Measurements from ENCODE around the gene NHSL2.

The NHSL2 gene

DNA sequence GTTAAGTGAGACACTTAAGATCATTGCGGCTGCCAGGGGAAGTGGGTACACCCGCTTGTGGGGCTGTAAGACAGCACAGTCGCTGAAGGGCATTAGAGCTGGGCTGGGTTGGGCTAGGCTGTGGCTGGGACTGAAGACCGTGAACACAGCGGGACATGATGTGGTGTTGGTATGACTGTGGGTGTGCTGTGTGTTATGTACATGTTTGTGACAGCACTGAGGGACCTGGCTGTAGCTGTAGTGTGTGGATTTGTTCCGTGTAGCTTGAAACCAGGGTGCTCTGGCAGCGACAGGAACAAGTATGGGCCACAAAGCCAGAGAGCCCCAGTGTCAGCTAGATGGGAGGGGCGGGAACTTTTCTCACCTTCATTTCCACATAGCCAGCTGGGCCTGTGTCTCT lies 82.1 kb downstream of the NHSL2 start:
- peak; percentile 67 for DNase-seq

DNA sequence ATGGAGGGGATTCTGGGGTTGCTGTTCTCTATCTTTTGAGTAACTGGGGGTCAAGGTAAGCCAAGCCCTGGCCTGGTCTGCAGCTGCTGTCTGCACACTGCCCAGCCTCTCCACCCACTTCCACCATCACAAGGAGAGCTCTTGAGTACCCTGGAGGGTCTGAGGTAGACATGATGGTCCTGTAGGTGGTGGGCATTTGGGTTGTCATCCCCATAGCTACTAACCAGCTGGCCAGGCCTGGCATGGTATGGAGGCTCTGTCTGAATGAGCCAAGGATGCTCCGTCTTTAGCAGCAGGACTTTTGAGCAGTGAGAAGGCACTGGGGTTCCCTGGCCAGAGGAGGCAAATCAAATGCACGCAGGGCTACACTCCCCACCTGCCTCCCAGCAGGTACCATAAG lies 82.7 kb downstream of the NHSL2 start:
- no peak for DNase-seq

DNA sequence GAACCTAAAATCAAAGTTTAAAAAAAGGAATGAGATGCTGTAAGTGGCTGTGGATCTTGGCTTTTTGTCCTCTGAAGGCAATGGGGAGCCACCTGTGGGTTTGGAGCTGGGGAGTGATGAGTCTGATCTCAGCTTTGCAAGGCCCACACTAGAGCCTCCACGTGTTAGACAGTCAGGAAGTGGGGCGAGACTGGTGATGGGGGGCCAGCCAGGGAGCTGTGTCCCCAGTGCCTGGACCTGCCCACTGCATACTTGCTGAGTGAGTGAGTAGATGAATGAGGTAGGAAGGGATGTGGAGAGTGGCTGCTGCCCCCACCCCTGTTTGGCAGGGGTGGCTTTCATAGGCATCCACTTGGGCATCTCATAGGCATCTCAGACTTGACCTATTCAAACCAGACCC lies 84.0 kb downstream of the NHSL2 start:
- no peak for DNase-seq

DNA sequence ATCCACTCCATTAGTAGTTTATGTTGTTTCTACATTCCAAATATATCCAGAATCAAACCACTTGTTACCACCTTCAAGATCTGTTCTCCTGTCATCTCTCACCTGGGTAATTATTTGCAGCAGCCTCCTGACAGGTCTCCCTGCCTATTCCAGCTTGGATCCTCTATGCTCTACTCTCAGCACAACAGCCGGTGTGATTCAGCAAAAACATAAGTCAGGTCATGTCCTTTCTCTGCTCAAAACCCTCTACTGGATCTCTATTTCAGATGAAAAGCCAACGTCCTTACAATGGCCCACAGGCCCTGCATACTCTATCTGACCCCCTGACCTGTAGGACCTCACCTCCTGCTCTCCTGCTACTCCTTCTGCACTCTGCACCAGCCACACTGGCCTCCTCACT lies 84.5 kb downstream of the NHSL2 start:
- no peak for DNase-seq

DNA sequence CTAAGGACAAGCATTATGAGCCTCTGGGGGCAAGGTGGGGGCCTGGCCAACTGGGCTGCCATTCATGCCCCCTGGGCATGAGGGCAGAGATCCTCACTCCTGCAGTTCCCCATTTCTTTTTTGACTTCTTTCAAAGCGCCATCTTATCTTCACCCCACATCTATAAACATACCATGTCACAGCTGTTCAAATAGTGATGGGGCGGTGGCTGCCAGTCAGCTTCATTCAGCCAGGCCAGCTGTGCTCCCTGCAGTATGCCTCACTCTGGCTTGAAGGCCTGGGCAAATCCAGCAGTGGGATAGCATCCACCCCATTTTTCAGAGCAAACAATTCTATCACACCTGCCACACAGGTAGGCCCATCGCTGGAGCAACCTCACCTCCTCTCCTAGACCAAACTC lies 85.5 kb downstream of the NHSL2 start:
- no peak for DNase-seq

DNA sequence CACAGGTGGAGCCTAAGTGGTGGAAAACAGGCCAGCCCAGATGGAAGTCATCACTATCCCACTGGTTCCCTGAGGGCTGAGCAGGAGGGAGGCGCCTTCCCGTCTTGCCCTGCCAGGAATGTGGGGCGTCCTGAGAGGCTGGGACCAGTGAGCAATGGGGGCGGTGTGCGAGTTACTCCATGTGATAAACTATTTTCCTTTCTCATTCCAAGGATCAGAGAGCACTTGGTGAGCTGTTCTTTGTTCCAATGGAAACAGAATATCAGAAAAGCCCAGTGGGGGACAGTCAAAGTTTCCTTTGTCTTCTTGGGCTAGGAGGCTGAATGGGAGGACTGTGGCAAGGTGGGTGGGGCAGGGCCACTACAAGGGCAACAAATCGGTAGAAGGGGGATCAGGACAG lies 86.2 kb downstream of the NHSL2 start:
- DNase-seq, result no peak

DNA sequence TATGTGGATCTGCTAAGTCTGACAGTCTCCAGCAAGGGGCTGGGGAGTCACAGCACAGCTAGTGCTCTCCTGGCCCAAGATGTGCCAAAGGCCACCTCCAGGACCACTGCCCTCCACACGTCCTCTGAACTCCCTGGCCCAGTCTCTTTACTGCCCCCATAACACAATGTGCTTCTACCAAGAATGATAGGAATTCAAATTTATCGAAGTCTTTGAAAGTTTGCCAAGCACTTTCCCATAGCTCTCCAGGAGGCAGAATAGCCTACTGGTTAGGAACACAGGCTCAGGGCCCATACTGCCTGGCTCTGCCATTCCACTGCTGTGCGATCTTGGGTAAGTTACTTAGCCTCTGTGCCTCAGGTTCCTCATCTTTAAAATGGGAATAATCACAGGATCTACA lies 86.7 kb downstream of the NHSL2 start:
- no peak for DNase-seq

DNA sequence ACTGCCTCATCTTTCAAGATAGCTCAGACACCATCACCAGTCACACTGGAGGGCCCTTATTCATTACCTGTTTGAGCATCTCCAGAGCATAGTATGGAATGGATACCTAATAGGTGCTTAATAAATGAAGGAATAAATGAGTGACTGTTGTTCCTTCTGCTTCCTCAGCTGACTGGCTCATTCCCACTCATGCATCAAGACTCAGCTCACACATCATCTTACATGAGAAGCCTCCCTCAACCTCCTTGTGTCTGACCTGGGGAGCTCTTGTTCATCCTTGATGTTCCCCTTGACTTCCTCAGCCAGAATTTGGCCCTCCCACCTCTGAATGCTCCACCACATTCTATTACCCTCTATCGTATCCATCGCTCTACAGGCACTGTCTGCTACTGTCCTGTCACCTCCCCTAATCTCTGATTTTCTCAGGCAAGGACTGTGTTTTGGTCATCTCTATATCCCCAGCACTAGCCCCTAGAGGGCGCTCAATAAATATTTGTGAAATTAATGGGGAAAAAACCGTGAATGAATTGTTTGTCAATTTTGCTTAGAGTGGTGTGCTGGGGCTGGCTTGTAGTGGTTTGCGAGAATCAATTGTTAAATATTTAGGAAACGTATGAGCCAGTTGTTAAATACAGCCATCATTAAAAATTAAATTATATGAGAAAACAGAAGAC lies 88.3 kb downstream of the NHSL2 start:
- peak; percentile 69 for DNase-seq

DNA sequence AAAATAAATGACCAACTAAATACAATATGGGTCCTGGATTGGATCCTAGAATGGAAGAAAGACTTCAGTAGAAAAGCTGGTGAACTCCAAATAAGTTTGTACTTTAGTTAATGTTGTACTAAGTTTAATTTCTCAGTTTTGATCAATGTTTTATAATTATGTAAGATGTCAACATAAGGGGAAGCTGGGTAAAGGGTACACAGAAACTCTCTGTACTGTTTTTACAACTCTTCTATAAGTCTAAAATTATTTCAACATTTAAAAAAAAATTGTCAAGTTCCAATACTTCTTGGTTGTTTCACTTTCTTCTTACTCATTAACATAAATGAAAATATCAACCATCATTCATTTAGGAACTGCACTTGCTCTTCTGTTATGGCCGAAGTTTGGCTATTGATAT lies 88.9 kb downstream of the NHSL2 start:
- no peak for DNase-seq

DNA sequence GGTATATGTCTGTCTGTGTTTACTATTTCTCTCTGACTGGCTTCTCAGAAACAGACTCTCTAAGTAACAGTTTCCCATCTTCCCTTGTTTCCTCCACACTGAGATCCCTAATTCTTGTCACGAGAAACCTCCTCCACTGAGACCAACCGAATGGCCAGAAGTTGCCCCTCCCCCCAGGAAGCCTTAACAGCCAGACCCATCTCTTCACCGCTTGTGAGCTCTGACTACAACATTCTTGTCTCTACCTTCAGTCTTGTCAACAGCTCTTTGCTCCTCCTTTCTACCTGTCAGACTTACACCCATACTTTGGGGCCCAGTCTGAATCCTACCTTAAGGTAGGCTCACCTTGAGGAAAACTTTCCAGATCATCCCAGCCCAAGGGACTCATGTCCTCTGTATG lies 90.8 kb downstream of the NHSL2 start:
- DNase-seq, result no peak

DNA sequence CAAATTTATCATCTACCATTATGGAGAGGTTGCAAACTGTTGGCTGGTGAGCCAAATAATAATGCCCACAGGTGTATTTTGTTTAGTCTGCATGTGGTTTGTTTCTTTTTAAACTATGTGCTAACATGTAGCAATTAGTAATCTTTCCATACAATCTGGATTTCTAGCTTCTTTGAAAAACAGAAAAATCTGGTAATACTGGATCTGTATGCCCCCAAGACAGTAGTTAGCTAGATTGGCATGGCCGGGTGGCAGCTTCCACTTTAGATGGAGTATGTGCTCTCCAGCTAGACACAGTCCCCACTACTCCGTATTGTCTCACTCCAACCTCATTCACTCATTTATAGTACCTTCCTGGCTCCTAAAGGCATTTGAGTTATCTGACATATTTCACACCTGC lies 91.3 kb downstream of the NHSL2 start:
- no peak for DNase-seq

DNA sequence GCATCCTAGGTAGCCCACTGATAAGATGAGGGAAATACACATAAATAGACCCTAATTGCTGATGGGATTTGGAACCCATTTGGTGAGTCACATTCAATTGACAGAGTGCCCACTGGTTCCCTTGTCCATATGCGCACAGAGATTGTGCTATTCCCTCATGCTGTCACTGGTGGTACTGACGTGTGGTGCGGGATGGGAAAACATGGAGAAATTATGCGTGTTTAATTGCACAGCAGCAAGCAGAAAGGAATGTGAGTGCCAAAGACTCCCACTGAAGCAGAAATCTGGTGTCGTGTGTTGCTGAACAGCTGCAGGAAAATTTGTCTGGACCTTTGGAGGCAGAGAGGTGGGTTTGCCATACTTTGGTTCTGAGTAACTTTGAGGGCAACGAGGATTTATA lies 92.2 kb downstream of the NHSL2 start:
- no peak for DNase-seq

DNA sequence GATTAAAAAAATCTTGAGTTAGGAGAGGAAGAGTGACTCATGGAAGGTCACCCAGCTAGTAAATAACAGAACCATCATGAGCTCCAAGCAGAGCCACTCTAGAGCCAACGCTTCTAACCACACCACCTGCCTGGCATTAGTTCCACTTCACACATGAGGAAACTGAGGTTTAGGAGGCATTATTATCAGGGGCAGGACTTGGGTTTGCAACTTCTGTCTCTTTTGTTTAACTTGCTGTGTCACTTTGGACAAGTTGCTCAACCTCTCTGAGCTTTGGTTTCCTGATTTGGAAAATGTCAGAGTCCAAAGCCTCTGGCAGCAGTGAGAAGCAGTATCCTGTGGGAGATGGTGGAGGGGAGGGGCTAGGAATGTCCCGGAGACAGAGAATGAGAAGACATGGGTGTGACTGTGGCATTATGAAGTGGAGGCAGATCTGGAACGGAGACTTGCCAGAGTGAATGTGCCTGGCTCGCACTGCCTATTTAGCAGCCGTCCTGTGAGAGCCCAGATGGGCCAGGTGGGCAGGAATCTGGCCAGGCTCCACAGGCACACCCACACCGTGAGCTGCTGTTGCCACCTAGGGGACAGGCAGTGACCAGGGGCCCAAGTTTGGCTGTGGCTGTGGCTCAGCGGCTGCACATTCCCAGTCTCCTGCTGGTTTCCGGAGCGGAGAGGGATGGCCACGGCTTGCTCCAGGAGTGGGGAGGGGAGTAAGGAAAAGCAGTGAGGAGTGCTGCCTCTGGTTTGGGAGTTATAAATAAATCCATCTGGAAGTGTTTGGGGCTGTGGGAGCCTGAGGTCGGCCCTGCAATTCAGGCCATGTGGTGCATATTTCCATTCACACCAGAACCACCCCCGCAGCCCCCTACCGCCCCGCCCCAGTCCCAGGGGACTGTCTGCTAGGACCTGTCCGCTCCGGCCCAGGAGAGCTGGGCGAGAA lies 93.4 kb downstream of the NHSL2 start:
- no peak for DNase-seq

DNA sequence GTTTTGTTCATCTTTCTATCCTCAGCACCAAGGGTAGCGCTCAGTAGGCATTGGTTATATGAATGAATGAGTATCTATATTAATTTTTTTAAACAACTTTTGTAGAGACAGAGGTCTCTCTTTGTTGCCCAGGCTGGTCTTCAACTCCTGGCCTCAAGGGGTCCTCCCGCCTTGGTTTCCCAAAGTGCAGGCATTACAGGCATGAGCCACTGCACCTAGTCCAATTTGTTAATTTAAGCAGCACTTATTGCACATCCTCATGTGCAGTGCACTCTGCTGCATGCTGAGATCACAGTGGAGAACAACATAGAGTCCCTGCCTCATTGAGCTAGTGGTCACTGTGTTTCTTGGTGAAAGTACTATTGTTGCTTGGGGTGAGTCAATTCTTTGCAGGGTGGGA lies 94.4 kb downstream of the NHSL2 start:
- no peak for DNase-seq

DNA sequence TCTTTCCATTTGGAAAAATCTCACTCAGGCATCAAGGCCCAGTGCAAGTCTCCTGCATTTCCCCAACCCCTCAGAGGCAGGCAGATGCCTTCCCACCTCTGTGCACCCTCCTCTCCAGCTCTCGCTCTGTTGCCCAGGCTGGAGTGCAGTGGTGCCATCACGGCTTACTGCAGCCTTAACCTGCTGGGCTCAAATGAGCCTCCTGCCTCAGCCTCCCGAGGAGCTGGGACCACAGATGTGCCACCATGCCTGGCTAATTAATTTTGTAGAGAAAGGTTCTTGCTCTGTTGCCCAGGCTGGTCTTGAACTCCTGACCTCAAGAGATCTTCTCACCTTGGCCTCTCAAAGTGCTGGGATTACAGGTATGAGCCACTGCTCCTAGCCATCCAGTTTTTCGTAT lies 95.8 kb downstream of the NHSL2 start:
- DNase-seq, result no peak

DNA sequence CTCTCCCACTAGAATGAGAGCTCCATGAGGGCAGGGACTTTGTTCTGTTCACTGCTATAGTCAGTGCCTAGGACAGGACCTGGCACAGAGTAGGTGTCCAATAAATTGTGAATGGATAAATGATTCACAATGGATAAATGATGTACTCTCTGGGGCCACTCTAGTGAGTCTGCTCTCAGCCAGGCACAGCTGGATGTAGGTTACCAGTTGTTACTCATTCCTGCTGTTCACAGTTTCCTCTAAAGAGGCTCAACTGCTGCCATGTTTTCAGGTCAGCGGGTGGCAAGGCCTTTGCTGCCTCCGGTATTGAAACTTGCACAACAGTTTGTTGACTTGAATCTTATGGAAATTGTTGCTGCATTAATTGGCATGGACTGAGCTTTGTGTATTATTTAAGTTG lies 99.1 kb downstream of the NHSL2 start:
- DNase-seq, result no peak

DNA sequence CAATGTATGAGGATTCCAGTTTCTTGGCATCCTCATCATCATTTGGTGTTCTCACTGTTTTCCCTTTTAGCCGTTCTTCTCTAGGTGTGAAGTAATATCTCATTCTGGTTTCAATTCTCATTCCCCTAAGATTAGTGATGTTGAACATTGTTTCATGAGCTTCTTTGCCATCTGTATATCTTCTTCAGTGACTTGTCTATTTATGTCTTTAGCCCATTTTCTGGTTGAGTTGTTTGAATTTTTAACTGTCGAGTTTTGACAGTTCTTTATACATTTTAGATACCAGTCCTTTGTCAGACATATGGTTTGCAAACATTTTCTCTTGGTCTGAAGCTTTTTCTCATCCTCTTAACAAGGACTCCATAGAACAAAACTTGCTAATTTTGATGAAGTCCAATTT lies 101.1 kb downstream of the NHSL2 start:
- DNase-seq, result no peak

DNA sequence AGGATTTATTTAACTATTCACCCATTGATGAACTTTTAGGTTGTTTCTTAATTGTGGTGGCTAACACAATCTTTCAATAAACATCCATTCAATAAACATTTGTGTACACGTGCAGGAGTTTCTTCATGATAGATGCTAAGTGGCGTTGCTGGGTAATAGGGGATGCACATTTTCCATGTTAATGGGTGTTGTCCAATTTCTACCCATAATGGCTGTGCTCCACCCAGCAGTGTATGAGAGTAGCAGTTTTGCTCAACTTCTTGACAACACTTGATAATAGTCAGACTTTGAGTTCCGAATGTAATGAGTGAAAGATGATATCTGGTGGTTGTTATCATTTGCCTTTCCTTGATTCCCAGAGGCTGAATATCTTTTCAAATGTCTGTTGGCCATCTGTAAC lies 104.7 kb downstream of the NHSL2 start:
- DNase-seq, result no peak

DNA sequence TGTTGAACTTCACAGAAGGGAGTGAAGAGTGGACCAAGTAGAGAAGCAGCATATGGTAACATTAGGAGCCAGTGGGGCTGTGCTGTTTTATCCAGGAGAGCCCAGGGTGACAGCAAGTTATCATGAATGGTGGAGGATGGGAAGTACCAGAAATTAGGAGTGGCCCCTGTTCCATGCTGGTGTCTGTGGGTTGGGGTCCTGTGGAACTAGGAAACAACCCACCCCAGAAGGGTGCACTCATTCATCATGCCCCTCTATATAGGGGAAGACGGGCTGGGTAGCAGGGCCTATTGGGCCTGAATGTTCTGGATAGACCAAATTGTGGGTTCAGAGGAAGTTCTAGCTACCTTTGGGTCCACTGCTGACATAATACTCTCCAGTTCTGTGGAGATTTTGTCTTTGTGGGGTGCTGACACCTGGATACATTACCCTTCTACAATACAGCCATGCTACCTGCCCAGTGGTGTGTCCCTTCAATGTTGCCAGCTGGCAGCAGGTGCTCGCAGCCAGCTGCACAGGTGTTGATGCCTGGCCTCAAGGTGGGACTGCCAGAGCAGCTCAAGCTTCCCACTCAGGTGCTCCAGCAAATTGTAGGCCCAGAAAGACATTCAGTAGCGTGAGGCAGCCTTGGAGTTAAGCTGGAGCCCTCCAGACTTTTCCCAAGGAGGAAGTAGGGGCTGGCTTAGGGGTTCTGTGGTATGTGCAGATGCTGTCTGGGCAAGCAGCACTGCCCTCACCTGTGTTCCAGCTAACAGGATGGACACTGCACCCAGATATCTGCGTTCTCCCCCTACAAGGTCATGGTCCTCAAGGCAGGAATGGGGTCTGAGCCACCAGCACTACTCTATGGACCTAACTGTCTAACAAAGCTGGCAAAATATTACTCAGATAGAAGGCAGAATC lies 106.5 kb downstream of the NHSL2 start:
- no peak for DNase-seq

DNA sequence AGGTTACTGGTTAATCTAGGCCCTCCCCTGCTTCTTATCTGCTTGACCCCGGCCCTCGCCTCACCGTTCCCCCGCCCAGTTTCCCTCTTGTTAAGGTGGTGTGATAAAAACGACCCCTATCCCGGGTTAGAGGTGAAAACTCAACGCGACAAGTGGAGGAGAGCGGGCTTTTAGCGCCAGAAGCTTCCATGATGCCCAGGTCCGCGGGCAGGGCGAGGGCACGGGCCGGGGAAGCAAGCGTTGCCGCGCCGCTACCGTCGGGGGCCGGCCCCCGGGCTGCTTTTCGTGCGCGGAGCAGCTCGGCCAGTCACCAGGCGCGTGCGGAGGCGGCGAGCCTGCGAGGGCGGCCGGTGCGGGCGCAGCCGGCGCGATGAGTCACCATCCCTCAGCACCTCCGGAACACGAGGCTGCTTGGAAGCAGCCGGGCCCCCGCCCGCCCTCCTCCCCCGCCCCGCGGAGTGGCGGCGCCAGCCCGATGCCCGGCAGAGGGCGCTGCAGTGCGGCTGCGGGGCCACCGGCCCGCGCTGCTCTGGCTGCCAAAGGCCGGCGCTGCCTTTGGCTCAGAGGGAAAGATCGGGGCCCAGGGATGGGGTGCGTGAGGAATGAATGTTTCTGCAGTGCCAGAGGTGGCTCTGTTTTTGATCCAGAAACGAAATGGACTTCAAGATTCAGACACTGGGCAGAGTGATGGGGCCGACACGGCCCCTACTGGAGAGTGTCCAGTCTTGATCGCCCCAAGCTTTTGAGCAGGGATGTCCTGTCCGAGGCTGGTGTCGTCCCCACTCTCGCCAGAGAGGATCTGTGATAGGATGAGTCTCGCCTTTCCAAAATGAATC lies 107.8 kb downstream of the NHSL2 start:
- DNase-seq, result peak; percentile 93

DNA sequence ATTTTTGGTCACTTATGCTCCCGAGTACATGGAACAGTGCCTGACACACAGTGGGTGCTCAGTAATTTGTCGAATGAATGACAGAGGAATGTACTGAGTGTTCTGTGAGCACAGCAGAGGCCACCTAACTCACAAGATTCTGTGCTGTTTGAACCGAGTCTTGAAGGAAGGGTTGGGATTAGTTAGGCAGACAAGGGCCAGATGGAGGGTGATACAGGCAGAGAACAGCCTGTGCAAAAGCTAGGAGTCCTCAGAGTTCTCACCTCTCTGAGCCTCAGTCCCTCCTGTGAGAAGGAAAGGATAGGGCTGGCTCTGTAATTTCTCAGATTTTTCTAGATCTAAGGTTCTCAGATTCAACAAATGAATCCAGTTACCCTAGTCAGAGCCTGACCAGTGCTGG lies 108.8 kb downstream of the NHSL2 start:
- DNase-seq, result no peak

DNA sequence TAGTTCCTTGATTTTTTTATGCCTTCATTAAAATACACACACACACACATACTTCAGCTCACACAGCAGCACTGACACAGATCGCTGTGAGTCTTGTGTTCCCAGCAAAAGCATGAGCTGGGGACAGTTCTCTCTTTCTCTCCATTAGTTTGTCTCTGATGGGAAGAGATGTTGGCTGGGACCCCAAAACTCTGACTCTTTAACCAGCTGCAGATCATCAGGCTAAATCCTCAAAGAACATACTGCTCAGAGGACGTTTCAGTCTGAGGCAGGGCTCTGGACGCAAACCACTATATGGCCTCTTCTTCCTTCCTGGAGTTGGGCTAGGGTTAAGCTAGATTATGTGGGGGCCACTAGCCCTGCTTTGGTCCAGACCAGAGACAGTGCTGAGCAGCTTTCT lies 109.6 kb downstream of the NHSL2 start:
- DNase-seq, result no peak

DNA sequence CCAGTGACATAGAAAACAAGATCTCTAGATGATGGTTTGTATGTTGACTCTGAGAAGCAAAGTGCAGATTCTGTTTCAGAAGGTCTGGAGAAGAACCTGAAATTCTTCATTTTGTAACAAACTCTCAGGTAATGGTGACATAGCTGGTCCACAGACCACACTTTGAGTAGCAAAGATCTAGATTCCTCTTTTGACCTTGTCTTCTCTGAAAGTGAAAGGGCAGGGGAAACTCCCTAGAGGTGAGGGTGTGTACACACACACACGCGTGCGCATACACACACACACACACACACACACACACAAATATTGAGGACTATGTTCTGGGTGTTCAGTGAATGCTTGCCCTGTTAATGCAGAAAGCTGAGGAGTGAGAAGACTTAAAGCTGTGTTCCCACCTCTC lies 110.1 kb downstream of the NHSL2 start:
- DNase-seq, result no peak

Data from activated effector memory CD4-positive, alpha-beta T cell treated with anti-CD3 and anti-CD28 coated beads, Interleukin-2, amount 50 U/mL, for 16 hours (primary cell).